WTC11 (cell line): Measurements from ENCODE around the gene PARM1. TPM values are rescaled to one million over a fixed set of nuclear protein-coding genes. Genes with fewer than 3 reads are reported as not detected.

Experiments
- ATAC-seq: fragments of 200-7000 bp; cut with Tn5 transposase; 2 replicates; pipeline ENCODE4 v1.10.0; 2021; ENCODE audit warnings: mild to moderate bottlenecking, moderate library complexity
- CTCF ChIA-PET: fragments of 300-600 bp; sonication (Branson Sonifier 250); formaldehyde crosslinking; loops from one replicate; lab custom pipeline; 2021; ENCODE audit warnings: antibody characterized with exemption; lab: Charles Lee
- POLR2A ChIA-PET: fragments of 350-600 bp; sonication (Branson Sonifier 250); formaldehyde crosslinking; loops from one replicate; lab custom pipeline; 2021; ENCODE audit warnings: antibody characterized with exemption; lab: Charles Lee
- DNase-seq: peaks from one replicate; pipeline ENCODE4 v3.0.0; 2021; ENCODE audit warnings: low spot score
- H3K27ac Mint-ChIP-seq: 2 replicates; pipeline ENCODE4 v1.8.0; 2021; ENCODE audit warnings: mixed read lengths
- H3K27me3 Mint-ChIP-seq: 2 replicates; pipeline ENCODE4 v1.8.0; 2021; ENCODE audit warnings: low read depth, mild to moderate bottlenecking, moderate library complexity, mixed read lengths
- H3K36me3 Mint-ChIP-seq: 2 replicates; pipeline ENCODE4 v1.8.0; 2021; ENCODE audit warnings: mixed read lengths
- H3K4me1 Mint-ChIP-seq: 2 replicates; pipeline ENCODE4 v1.8.0; 2022; ENCODE audit warnings: mixed read lengths
- H3K4me3 Mint-ChIP-seq: 2 replicates; pipeline ENCODE4 v1.8.0; 2021; ENCODE audit warnings: mild to moderate bottlenecking, moderate library complexity, mixed read lengths
- H3K9me3 Mint-ChIP-seq: 2 replicates; pipeline ENCODE4 v1.8.0; 2021; ENCODE audit warnings: mixed read lengths
- ELF4 ChIP-seq: sonication (generic); formaldehyde crosslinking; IDR thresholded peaks from 2 replicates; pipeline ENCODE4 v1.8.1; 2022; ENCODE audit warnings: low read depth, mild to moderate bottlenecking, moderate library complexity, missing genetic modification reagents
- ETV6 ChIP-seq: sonication (generic); formaldehyde crosslinking; IDR thresholded peaks from 2 replicates; pipeline ENCODE4 v1.8.1; 2022; ENCODE audit warnings: mild to moderate bottlenecking, missing genetic modification reagents
- FOXK1 ChIP-seq: sonication (generic); formaldehyde crosslinking; IDR thresholded peaks from 2 replicates; pipeline ENCODE4 v1.8.0; 2022; ENCODE audit warnings: mild to moderate bottlenecking, moderate library complexity, missing genetic modification reagents
- GABPB1 ChIP-seq: sonication (generic); formaldehyde crosslinking; IDR thresholded peaks from 2 replicates; pipeline ENCODE4 v1.8.1; 2023; ENCODE audit warnings: mild to moderate bottlenecking, missing genetic modification reagents
- GRHL2 ChIP-seq: fragments of 250-450 bp; sonication (Bioruptor Pico); IDR thresholded peaks from 2 replicates; pipeline ENCODE4 v1.8.0; 2022; ENCODE audit warnings: mild to moderate bottlenecking, moderate library complexity; ENCODE audit not compliant: insufficient replicate concordance, severe bottlenecking
- HMGA2 ChIP-seq: fragments of 250-450 bp; sonication (Bioruptor Pico); IDR thresholded peaks from 2 replicates; pipeline ENCODE4 v1.4.0; 2021; ENCODE audit warnings: mild to moderate bottlenecking, moderate library complexity
- IRF2 ChIP-seq: sonication (generic); formaldehyde crosslinking; IDR thresholded peaks from 2 replicates; pipeline ENCODE4 v1.8.0; 2022; ENCODE audit warnings: low read depth, missing genetic modification reagents, borderline replicate concordance
- KAT7 ChIP-seq: sonication (generic); formaldehyde crosslinking; IDR thresholded peaks from 2 replicates; pipeline ENCODE4 v1.8.1; 2023; ENCODE audit warnings: missing genetic modification reagents, mild to moderate bottlenecking, borderline replicate concordance
- NFYB ChIP-seq: sonication (generic); formaldehyde crosslinking; conservative IDR thresholded peaks from 2 replicates; pipeline ENCODE4 v1.8.0; 2022; ENCODE audit warnings: low read depth, missing genetic modification reagents
- NR1H2 ChIP-seq: sonication (generic); formaldehyde crosslinking; IDR thresholded peaks from 2 replicates; pipeline ENCODE4 v1.9.0; 2021; ENCODE audit warnings: mild to moderate bottlenecking, moderate library complexity, missing genetic modification reagents
- RELA ChIP-seq: sonication (generic); formaldehyde crosslinking; IDR thresholded peaks from 2 replicates; pipeline ENCODE4 v1.8.1; 2022; ENCODE audit warnings: missing genetic modification reagents, mild to moderate bottlenecking, borderline replicate concordance
- RORB ChIP-seq: fragments of 250-450 bp; sonication (Bioruptor Pico); IDR thresholded peaks from 2 replicates; pipeline ENCODE4 v1.9.0; 2021; ENCODE audit warnings: mild to moderate bottlenecking
- TEAD1 ChIP-seq: sonication (generic); formaldehyde crosslinking; IDR thresholded peaks from 2 replicates; pipeline ENCODE4 v1.8.0; 2022; ENCODE audit warnings: mild to moderate bottlenecking, missing genetic modification reagents
- ZNF416 ChIP-seq: fragments of 250-450 bp; sonication (Bioruptor Pico); IDR thresholded peaks from 2 replicates; pipeline ENCODE4 v1.9.0; 2021; ENCODE audit warnings: mild to moderate bottlenecking, inconsistent platforms
- ZNF671 ChIP-seq: fragments of 250-450 bp; sonication (Bioruptor Pico); IDR thresholded peaks from 2 replicates; pipeline ENCODE4 v1.8.0; 2021; ENCODE audit warnings: mild to moderate bottlenecking
- total RNA-seq: library from RNA; stranded (reverse); gene quantifications from 3 replicates; pipeline ENCODE4 v1.2.3, GENCODE V29; 2021
- TF ChIP-seq, protein P1 (sequence below): sonication (generic); formaldehyde crosslinking; IDR thresholded peaks from 2 replicates; pipeline ENCODE4 v1.8.0; 2022; ENCODE audit warnings: mild to moderate bottlenecking, missing genetic modification reagents
- TF ChIP-seq, protein P2 (sequence below): sonication (generic); formaldehyde crosslinking; IDR thresholded peaks from 2 replicates; pipeline ENCODE4 v1.8.1; 2023; ENCODE audit warnings: mild to moderate bottlenecking, moderate library complexity, missing genetic modification reagents
- TF ChIP-seq, protein P3 (sequence below): sonication (generic); formaldehyde crosslinking; IDR thresholded peaks from 2 replicates; pipeline ENCODE4 v1.8.1; 2022; ENCODE audit warnings: low read depth, missing genetic modification reagents, borderline replicate concordance
- TF ChIP-seq, protein P4 (sequence below): fragments of 250-450 bp; sonication (Bioruptor Pico); IDR thresholded peaks from 2 replicates; pipeline ENCODE4 v1.8.0; 2021; ENCODE audit warnings: mild to moderate bottlenecking
- TF ChIP-seq, protein P5 (sequence below): sonication (generic); formaldehyde crosslinking; IDR thresholded peaks from 2 replicates; pipeline ENCODE4 v1.8.1; 2023; ENCODE audit warnings: mild to moderate bottlenecking, missing genetic modification reagents
- TF ChIP-seq, protein P6 (sequence below): sonication (generic); formaldehyde crosslinking; IDR thresholded peaks from 2 replicates; pipeline ENCODE4 v1.8.1; 2022; ENCODE audit warnings: low read depth, mild to moderate bottlenecking, moderate library complexity, missing genetic modification reagents, borderline replicate concordance
- TF ChIP-seq, protein P7 (sequence below): sonication (generic); formaldehyde crosslinking; conservative IDR thresholded peaks from 2 replicates; pipeline ENCODE4 v1.8.1; 2023; ENCODE audit warnings: mild to moderate bottlenecking, low read depth, missing genetic modification reagents, moderate library complexity
- TF ChIP-seq, protein P8 (sequence below): sonication (generic); formaldehyde crosslinking; IDR thresholded peaks from 2 replicates; pipeline ENCODE4 v1.8.1; 2023; ENCODE audit warnings: mild to moderate bottlenecking, missing genetic modification reagents

PARM1 gene
- total RNA-seq, 1 experiment from 2014 or later, result 6.3 TPM

DNA sequence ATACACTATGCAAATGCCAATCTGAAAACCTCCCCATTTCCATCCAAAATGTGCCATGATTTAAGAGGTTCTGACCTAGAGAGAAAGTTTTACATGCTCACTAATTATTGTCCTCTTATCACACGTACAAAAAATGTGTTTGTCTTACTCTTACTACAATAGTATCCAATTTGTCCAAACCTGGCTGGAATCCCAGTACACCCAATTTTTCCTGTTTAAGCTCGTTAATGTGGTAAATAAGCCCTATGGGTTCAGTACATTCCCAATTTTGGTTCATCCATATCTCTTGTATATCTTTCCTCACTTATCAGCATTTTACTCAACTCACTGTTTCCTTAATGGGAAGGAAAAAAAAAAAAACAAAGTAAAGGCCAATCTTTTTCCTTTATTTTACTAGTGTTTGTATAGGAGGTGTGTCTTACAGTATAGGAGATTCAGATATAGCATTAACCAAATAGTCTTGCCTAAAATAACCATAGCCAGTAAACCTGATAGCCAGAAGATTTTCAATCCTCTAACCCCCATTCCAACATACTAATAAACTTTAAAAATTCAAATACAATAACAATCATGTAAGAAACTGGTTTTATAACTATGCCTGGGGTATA, 109.8 kb downstream of the PARM1 start:
- peaks cover 9% of the 10 kb centered on the region for H3K4me1 Mint-ChIP-seq

DNA sequence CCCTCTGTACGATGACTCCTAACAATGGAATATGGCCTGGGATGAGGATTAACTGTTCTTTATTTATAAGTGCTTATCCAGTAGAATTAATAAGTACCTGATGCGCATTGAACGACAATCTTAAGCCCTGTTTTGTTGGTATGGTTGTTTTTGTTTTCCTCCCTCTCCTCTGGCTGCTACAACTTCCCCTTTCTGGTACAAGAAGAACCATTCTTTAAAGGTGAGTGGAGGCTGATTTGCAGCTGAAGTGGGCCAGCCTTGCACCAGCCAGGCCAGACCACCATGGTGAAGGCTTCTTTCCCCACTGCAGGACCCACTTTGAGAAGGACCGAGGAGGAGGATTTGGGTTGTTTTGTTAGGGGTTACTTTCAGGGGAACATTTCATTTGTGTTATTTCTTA, 113.3 kb downstream of the PARM1 start:
- H3K27me3 Mint-ChIP-seq, result no peaks in the 10 kb centered on the region
- peaks cover 7% of the 10 kb centered on the region for H3K9me3 Mint-ChIP-seq
- ATAC-seq (no peak), DNase-seq (no peak)
- POLR2A ChIA-PET, result no interaction called here
- no peak overlapping the region for H3K4me3 Mint-ChIP-seq
- CTCF ChIA-PET, result interaction anchor here (0.6 to 0.8 kb wide), 2 partner anchors 112 to 407 kb away, joined by 3 to 4 read pairs; no protein-coding TSS in a partner anchor
- no peak overlapping the region for H3K27ac Mint-ChIP-seq
- H3K36me3 Mint-ChIP-seq, result no peaks in the 10 kb centered on the region; the same call in 1 of the 2 replicates
- peaks cover 20% of the 10 kb centered on the region for H3K4me1 Mint-ChIP-seq
- TF ChIP-seq, protein P1, sequence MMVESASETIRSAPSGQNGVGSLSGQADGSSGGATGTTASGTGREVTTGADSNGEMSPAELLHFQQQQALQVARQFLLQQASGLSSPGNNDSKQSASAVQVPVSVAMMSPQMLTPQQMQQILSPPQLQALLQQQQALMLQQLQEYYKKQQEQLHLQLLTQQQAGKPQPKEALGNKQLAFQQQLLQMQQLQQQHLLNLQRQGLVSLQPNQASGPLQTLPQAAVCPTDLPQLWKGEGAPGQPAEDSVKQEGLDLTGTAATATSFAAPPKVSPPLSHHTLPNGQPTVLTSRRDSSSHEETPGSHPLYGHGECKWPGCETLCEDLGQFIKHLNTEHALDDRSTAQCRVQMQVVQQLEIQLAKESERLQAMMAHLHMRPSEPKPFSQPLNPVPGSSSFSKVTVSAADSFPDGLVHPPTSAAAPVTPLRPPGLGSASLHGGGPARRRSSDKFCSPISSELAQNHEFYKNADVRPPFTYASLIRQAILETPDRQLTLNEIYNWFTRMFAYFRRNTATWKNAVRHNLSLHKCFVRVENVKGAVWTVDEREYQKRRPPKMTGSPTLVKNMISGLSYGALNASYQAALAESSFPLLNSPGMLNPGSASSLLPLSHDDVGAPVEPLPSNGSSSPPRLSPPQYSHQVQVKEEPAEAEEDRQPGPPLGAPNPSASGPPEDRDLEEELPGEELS (CRISPR knock-in tag), result no peak
- TF ChIP-seq, protein P2, sequence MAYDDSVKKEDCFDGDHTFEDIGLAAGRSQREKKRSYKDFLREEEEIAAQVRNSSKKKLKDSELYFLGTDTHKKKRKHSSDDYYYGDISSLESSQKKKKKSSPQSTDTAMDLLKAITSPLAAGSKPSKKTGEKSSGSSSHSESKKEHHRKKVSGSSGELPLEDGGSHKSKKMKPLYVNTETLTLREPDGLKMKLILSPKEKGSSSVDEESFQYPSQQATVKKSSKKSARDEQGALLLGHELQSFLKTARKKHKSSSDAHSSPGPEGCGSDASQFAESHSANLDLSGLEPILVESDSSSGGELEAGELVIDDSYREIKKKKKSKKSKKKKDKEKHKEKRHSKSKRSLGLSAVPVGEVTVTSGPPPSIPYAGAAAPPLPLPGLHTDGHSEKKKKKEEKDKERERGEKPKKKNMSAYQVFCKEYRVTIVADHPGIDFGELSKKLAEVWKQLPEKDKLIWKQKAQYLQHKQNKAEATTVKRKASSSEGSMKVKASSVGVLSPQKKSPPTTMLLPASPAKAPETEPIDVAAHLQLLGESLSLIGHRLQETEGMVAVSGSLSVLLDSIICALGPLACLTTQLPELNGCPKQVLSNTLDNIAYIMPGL (CRISPR knock-in tag), result no peak
- TF ChIP-seq, protein P3, sequence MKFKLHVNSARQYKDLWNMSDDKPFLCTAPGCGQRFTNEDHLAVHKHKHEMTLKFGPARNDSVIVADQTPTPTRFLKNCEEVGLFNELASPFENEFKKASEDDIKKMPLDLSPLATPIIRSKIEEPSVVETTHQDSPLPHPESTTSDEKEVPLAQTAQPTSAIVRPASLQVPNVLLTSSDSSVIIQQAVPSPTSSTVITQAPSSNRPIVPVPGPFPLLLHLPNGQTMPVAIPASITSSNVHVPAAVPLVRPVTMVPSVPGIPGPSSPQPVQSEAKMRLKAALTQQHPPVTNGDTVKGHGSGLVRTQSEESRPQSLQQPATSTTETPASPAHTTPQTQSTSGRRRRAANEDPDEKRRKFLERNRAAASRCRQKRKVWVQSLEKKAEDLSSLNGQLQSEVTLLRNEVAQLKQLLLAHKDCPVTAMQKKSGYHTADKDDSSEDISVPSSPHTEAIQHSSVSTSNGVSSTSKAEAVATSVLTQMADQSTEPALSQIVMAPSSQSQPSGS (CRISPR knock-in tag), result no peak
- no peak for TF ChIP-seq GRHL2 (CRISPR knock-in tag)
- TF ChIP-seq, protein P4, sequence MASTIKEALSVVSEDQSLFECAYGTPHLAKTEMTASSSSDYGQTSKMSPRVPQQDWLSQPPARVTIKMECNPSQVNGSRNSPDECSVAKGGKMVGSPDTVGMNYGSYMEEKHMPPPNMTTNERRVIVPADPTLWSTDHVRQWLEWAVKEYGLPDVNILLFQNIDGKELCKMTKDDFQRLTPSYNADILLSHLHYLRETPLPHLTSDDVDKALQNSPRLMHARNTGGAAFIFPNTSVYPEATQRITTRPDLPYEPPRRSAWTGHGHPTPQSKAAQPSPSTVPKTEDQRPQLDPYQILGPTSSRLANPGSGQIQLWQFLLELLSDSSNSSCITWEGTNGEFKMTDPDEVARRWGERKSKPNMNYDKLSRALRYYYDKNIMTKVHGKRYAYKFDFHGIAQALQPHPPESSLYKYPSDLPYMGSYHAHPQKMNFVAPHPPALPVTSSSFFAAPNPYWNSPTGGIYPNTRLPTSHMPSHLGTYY (CRISPR knock-in tag), result no peak

More for the DNA sequence above, 109.8 kb downstream of the PARM1 start:
- CTCF ChIA-PET, result no interaction called here
- DNase-seq, result no peak
- H3K27me3 Mint-ChIP-seq, result no peaks in the 10 kb centered on the region
- no peak overlapping the region for H3K4me3 Mint-ChIP-seq
- H3K9me3 Mint-ChIP-seq, result peaks cover 10% of the 10 kb centered on the region
- POLR2A ChIA-PET, result no interaction called here
- no peaks in the 10 kb centered on the region; the same call in 1 of the 2 replicates for H3K36me3 Mint-ChIP-seq
- no peak overlapping the region for H3K27ac Mint-ChIP-seq
- TF ChIP-seq NFYB (CRISPR knock-in tag) (no peak), GABPB1 (CRISPR knock-in tag) (no peak), IRF2 (no peak), ETV6 (CRISPR knock-in tag) (no peak), ELF4 (CRISPR knock-in tag) (no peak), NR1H2 (CRISPR knock-in tag) (no peak), KAT7 (CRISPR knock-in tag) (no peak), RELA (no peak), FOXK1 (CRISPR knock-in tag) (no peak), ZNF671 (CRISPR knock-in tag) (no peak), ZNF416 (CRISPR knock-in tag) (no peak), RORB (CRISPR knock-in tag) (no peak), TEAD1 (CRISPR knock-in tag) (no peak), HMGA2 (CRISPR knock-in tag) (no peak)
- TF ChIP-seq, protein P5, sequence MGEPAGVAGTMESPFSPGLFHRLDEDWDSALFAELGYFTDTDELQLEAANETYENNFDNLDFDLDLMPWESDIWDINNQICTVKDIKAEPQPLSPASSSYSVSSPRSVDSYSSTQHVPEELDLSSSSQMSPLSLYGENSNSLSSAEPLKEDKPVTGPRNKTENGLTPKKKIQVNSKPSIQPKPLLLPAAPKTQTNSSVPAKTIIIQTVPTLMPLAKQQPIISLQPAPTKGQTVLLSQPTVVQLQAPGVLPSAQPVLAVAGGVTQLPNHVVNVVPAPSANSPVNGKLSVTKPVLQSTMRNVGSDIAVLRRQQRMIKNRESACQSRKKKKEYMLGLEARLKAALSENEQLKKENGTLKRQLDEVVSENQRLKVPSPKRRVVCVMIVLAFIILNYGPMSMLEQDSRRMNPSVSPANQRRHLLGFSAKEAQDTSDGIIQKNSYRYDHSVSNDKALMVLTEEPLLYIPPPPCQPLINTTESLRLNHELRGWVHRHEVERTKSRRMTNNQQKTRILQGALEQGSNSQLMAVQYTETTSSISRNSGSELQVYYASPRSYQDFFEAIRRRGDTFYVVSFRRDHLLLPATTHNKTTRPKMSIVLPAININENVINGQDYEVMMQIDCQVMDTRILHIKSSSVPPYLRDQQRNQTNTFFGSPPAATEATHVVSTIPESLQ (CRISPR knock-in tag), result no peak
- TF ChIP-seq, protein P6, sequence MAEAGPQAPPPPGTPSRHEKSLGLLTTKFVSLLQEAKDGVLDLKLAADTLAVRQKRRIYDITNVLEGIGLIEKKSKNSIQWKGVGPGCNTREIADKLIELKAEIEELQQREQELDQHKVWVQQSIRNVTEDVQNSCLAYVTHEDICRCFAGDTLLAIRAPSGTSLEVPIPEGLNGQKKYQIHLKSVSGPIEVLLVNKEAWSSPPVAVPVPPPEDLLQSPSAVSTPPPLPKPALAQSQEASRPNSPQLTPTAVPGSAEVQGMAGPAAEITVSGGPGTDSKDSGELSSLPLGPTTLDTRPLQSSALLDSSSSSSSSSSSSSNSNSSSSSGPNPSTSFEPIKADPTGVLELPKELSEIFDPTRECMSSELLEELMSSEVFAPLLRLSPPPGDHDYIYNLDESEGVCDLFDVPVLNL (CRISPR knock-in tag), result no peak
- TF ChIP-seq, protein P7, sequence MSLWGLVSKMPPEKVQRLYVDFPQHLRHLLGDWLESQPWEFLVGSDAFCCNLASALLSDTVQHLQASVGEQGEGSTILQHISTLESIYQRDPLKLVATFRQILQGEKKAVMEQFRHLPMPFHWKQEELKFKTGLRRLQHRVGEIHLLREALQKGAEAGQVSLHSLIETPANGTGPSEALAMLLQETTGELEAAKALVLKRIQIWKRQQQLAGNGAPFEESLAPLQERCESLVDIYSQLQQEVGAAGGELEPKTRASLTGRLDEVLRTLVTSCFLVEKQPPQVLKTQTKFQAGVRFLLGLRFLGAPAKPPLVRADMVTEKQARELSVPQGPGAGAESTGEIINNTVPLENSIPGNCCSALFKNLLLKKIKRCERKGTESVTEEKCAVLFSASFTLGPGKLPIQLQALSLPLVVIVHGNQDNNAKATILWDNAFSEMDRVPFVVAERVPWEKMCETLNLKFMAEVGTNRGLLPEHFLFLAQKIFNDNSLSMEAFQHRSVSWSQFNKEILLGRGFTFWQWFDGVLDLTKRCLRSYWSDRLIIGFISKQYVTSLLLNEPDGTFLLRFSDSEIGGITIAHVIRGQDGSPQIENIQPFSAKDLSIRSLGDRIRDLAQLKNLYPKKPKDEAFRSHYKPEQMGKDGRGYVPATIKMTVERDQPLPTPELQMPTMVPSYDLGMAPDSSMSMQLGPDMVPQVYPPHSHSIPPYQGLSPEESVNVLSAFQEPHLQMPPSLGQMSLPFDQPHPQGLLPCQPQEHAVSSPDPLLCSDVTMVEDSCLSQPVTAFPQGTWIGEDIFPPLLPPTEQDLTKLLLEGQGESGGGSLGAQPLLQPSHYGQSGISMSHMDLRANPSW (CRISPR knock-in tag), result no peak
- TF ChIP-seq, protein P8, sequence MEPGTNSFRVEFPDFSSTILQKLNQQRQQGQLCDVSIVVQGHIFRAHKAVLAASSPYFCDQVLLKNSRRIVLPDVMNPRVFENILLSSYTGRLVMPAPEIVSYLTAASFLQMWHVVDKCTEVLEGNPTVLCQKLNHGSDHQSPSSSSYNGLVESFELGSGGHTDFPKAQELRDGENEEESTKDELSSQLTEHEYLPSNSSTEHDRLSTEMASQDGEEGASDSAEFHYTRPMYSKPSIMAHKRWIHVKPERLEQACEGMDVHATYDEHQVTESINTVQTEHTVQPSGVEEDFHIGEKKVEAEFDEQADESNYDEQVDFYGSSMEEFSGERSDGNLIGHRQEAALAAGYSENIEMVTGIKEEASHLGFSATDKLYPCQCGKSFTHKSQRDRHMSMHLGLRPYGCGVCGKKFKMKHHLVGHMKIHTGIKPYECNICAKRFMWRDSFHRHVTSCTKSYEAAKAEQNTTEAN (CRISPR knock-in tag), result no peak
- no peak for ATAC-seq
